CD4-positive, alpha-beta memory T cell (primary cell): Measurements from ENCODE around the gene SEC24C. TPM values are rescaled to one million over a fixed set of nuclear protein-coding genes. Genes with fewer than 3 reads are reported as not detected.

ENCODE experiments used
- CTCF ChIA-PET: fragments of 350-600 bp; sonication (Branson Sonifier 250); formaldehyde crosslinking; loops from one replicate; lab custom pipeline; 2021; ENCODE audit warnings: inconsistent platforms; ENCODE audit not compliant: partially characterized antibody; lab: Charles Lee
- POLR2A ChIA-PET: fragments of 350-600 bp; sonication (Branson Sonifier 250); formaldehyde crosslinking; loops from one replicate; lab custom pipeline; 2021; ENCODE audit not compliant: partially characterized antibody; lab: Charles Lee
- DNase-seq, 5 donors: peaks; one replicate each; pipeline versions ENCODE4 v3.0.0 to v3.0.0-alpha.2; 2020 to 2022; ENCODE audit warnings: mixed read lengths in 1 of 5
- H3K27ac ChIP-seq: one replicate; pipeline ENCODE4 v1.7.0; 2013; ENCODE audit warnings: low read depth, low read length
- H3K27me3 ChIP-seq: 2 replicates; pipeline ENCODE4 v1.7.0; 2013; ENCODE audit warnings: mild to moderate bottlenecking, low read length, moderate library complexity; ENCODE audit not compliant: insufficient read depth
- H3K36me3 ChIP-seq: 2 replicates; pipeline ENCODE4 v1.7.0; 2013; ENCODE audit warnings: mild to moderate bottlenecking, low read length, moderate library complexity; ENCODE audit not compliant: insufficient read depth
- H3K4me1 ChIP-seq: 2 replicates; pipeline ENCODE4 v1.7.0; 2013; ENCODE audit warnings: mild to moderate bottlenecking, low read length, moderate library complexity; ENCODE audit not compliant: insufficient read depth
- H3K4me3 ChIP-seq, 2 donors: one replicate each; pipeline ENCODE4 v1.7.0; 2013; ENCODE audit warnings: low read length in 2 of 2, mild to moderate bottlenecking in 1 of 2
- H3K9me3 ChIP-seq, 2 donors: one replicate each; pipeline ENCODE4 v1.7.0; 2013; ENCODE audit warnings: low read length in 2 of 2, control low read depth in 1 of 2; ENCODE audit not compliant: control insufficient read depth in 1 of 2
- H3K27ac Mint-ChIP-seq, 7 donors: one replicate each; pipeline ENCODE4 v1.8.0; 2020 to 2021; ENCODE audit warnings: mixed read lengths in 7 of 7, mild to moderate bottlenecking in 6 of 7, inconsistent platforms in 3 of 7, moderate library complexity in 3 of 7
- H3K27me3 Mint-ChIP-seq, 2 donors: one replicate each; pipeline ENCODE4 v1.8.0; 2020 to 2021; ENCODE audit warnings: mixed read lengths in 2 of 2
- H3K36me3 Mint-ChIP-seq, 2 donors: one replicate each; pipeline ENCODE4 v1.8.0; 2020 to 2021; ENCODE audit warnings: mixed read lengths in 2 of 2, inconsistent platforms in 1 of 2, mild to moderate bottlenecking in 1 of 2
- H3K4me1 Mint-ChIP-seq, 4 donors: one replicate each; pipeline ENCODE4 v1.8.0; 2020 to 2021; ENCODE audit warnings: mixed read lengths in 4 of 4, mild to moderate bottlenecking in 1 of 4
- H3K4me3 Mint-ChIP-seq, 8 donors: one replicate each; pipeline ENCODE4 v1.8.0; 2020 to 2021; ENCODE audit warnings: mixed read lengths in 8 of 8, mild to moderate bottlenecking in 7 of 8, moderate library complexity in 6 of 8, inconsistent platforms in 3 of 8
- H3K9me3 Mint-ChIP-seq, 8 donors: one replicate each; pipeline ENCODE4 v1.8.0; 2020 to 2021; ENCODE audit warnings: mixed read lengths in 8 of 8, mild to moderate bottlenecking in 5 of 8, inconsistent platforms in 3 of 8, moderate library complexity in 1 of 8
- intact Hi-C: fragments of 100-400 bp; cut with micrococcal nuclease; formaldehyde crosslinking; loops from one replicate; pipeline ENCODE4 v1.15.1; 2023
- polyA plus RNA-seq, 2 donors: library from polyadenylated mRNA; unstranded; fragments of 300-500 nt; fragmentation: Illumina TruSeq; gene quantifications; one replicate each; pipeline ENCODE4 v1.2.3, GENCODE V29; 2021
- total RNA-seq, 2 experiments: library from RNA; stranded (reverse); gene quantifications; one replicate each; pipeline ENCODE4 v1.2.3, GENCODE V29; 2021

Gene SEC24C
- total and polyA plus RNA-seq, 4 experiments from 2014 or later: 32.5 to 127 (median 97.5) TPM

DNA sequence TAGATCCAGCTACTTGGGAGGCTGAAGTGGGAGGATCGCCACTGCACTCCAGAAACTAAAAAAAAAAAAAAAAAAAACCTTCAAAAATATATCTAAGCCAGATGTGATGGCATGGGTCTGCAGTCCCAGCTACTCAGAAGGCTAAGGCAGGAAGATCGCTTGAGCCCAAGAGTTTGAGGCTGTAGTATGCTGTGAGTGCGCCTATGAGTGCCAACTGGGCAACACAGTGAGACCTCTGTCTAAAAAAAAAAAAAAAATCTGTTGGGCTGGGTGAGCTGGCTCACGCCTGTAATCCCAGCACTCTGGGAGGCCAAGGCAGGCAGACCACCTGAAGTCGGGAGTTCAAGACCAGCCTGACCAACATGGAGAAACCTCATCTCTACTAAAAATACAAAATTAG lies 34.8 kb downstream of the SEC24C start:
- H3K4me3 ChIP-seq: no peak overlapping the region
- H3K27ac ChIP-seq: no peak overlapping the region
- Mint-ChIP-seq H3K4me1 (peaks cover 43 to 68% (median 54%) of the 10 kb centered on the region in 4 donors), H3K9me3 (peaks cover 0 to 2% (median 0%) of the 10 kb centered on the region in 8 donors), H3K27me3 (no peaks in the 10 kb centered on the region), H3K36me3 (peaks cover 18 to 37% of the 10 kb centered on the region in 2 donors), H3K27ac (peak overlapping the region in 1 of 7 donors; percentile 76), H3K4me3 (no peak overlapping the region)
- intact Hi-C loops: loop anchor here (10.0 kb wide), 1 partner anchor 284 kb away; the partner anchor contains the start of gene PPP3CB
- H3K27me3 ChIP-seq: no peaks in the 10 kb centered on the region
- DNase-seq: no peak
- ChIA-PET CTCF (interaction anchor here (0.6 to 8.0 kb wide), 2 partner anchors 10 to 684 kb away, joined by 3 to 101 read pairs; a partner anchor contains a TSS), POLR2A (interaction anchor here (0.6 to 4.7 kb wide), 5 partner anchors 10 to 322 kb away, joined by 3 to 31 read pairs (median 6); no protein-coding TSS in a partner anchor)
- H3K9me3 ChIP-seq: no peaks in the 10 kb centered on the region
- H3K4me1 ChIP-seq: peaks cover 57% of the 10 kb centered on the region
- peaks cover 27% of the 10 kb centered on the region for H3K36me3 ChIP-seq

DNA sequence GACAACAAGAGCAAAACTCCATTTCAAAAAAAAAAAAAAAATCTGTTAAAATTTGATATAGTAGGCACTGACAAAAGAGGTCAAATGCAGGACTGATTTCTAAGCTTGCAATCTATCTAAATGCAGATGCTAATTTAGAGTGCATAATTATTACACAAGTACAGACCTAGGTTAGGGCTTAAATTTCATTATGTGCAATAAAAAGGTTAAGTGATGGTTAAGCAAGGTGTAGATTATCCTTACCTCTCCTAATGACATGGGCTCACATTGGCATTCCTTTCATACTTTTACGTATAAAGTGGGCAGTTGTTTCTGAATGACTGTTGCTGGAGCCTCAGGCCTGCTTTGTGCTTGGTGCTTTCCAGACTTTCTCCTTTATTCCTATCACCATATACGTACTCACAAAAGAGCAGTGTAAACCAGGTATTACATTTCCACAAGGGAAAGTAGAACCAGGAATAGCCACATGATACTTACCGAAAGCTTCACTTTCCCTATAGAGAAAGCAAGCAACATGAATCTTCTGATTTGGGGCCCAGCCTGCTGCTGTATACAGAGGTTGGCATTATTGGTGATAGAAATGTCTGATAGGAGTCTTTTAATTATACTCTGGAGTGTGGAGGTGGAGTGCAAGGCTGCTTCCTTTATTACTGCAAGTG lies 35.5 kb downstream of the SEC24C start:
- no peak overlapping the region for H3K27ac ChIP-seq
- Mint-ChIP-seq H3K9me3 (peaks cover 0 to 2% (median 0%) of the 10 kb centered on the region in 8 donors), H3K27ac (peak overlapping the region; percentile 25 to 97 (median 76)), H3K4me3 (peak overlapping the region; percentile 53 to 100 (median 69)), H3K27me3 (no peaks in the 10 kb centered on the region), H3K4me1 (peaks cover 37 to 64% (median 48%) of the 10 kb centered on the region in 4 donors), H3K36me3 (peaks cover 17 to 34% of the 10 kb centered on the region in 2 donors)
- H3K9me3 ChIP-seq: no peaks in the 10 kb centered on the region
- ChIA-PET CTCF (interaction anchor here (0.6 to 8.0 kb wide), 3 partner anchors 11 to 685 kb away, joined by 3 to 101 read pairs (median 3); a partner anchor contains a TSS), POLR2A (interaction anchor here (0.6 to 10.8 kb wide), 6 partner anchors 7 to 323 kb away, joined by 3 to 286 read pairs (median 6); a partner anchor contains a TSS)
- H3K27me3 ChIP-seq: no peaks in the 10 kb centered on the region
- H3K36me3 ChIP-seq: peaks cover 27% of the 10 kb centered on the region
- peaks cover 55% of the 10 kb centered on the region for H3K4me1 ChIP-seq
- intact Hi-C loops: loop anchor here (10.0 kb wide), 3 partner anchors 285 to 1455 kb away; partner anchors contain the start of genes COMTD1, KAT6B and PPP3CB
- no peak for DNase-seq
- no peak overlapping the region for H3K4me3 ChIP-seq

- peaks cover 22% of the 10 kb centered on the region for H3K36me3 ChIP-seq
- H3K27ac ChIP-seq: no peak overlapping the region
- no peaks in the 10 kb centered on the region for H3K27me3 ChIP-seq
- CTCF ChIA-PET: interaction anchor here (8.0 kb wide), 1 partner anchor 12 kb away, joined by 101 read pairs; a partner anchor contains a TSS
- peaks cover 15 to 36% of the 10 kb centered on the region in 2 donors for H3K36me3 Mint-ChIP-seq
- no peak overlapping the region for H3K4me3 ChIP-seq
- POLR2A ChIA-PET: interaction anchor here (0.8 to 10.8 kb wide), 7 partner anchors 8 to 99 kb away, joined by 3 to 286 read pairs (median 7); partner anchors contain the start of gene SEC24C
- H3K27me3 Mint-ChIP-seq: peaks cover 1 to 2% of the 10 kb centered on the region in 2 donors
- H3K4me3 Mint-ChIP-seq: peak overlapping the region; percentile 99 to 100 (median 100)
- no peaks in the 10 kb centered on the region for H3K9me3 ChIP-seq
- H3K9me3 Mint-ChIP-seq: peaks cover 0 to 4% (median 0%) of the 10 kb centered on the region in 8 donors
- intact Hi-C loops: loop anchor here (10.0 kb wide), 2 partner anchors 1044 to 1454 kb away; partner anchors contain the start of genes COMTD1 and KAT6B
- peak overlapping the region; percentile 25 to 99 (median 92) for H3K27ac Mint-ChIP-seq
- DNase-seq: no peak
- H3K4me1 ChIP-seq: peaks cover 53% of the 10 kb centered on the region
- H3K4me1 Mint-ChIP-seq: peaks cover 36 to 64% (median 46%) of the 10 kb centered on the region in 4 donors
Measured at GRCh38 chr10:73780301-73780700, 36.1 kb downstream of the SEC24C start.

- Histone ChIP-seq H3K27me3 (no peaks in the 10 kb centered on the region), H3K36me3 (peaks cover 17% of the 10 kb centered on the region), H3K9me3 (no peaks in the 10 kb centered on the region), H3K27ac (peak overlapping the region; percentile 90), H3K4me1 (peaks cover 46% of the 10 kb centered on the region), H3K4me3 (peak overlapping the region; percentile 34 to 90)
- Mint-ChIP-seq H3K4me1 (peaks cover 32 to 62% (median 43%) of the 10 kb centered on the region in 4 donors), H3K36me3 (peaks cover 8 to 34% of the 10 kb centered on the region in 2 donors), H3K4me3 (peak overlapping the region; percentile 99 to 100 (median 100)), H3K27me3 (peaks cover 2% of the 10 kb centered on the region in 2 donors), H3K27ac (peak overlapping the region; percentile 84 to 99 (median 98)), H3K9me3 (peaks cover 0 to 5% (median 0%) of the 10 kb centered on the region in 8 donors)
- ChIA-PET POLR2A (interaction anchor here (0.8 to 10.8 kb wide), 9 partner anchors 8 to 98 kb away, joined by 3 to 286 read pairs (median 8); partner anchors contain the start of genes CAMK2G and SEC24C), CTCF (interaction anchor here (1.0 to 8.0 kb wide), 4 partner anchors 8 to 99 kb away, joined by 3 to 101 read pairs (median 4); a partner anchor contains a TSS)
- DNase-seq: no peak
- intact Hi-C loops: loop anchor here (10.0 kb wide), 2 partner anchors 1044 to 1454 kb away; partner anchors contain the start of genes COMTD1 and KAT6B
Measured at GRCh38 chr10:73780966-73781365, 36.8 kb downstream of the SEC24C start.

DNA sequence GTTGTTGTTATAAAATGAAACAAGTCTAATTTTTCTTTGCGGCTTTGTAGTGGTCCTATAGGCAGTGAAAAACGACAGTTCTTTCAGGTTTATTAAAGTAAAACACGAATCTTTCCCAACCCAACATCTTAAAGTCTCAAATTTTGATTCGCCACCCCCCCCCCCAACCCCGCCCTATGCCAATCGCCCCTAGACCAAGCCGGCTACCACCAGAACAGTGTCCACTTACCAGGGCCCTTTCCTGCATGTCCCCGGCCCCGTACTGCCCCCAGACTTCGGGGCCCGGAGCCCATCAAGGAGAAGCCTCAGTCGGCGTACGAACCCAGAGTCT lies 37.3 kb downstream of the SEC24C start:
- Mint-ChIP-seq H3K4me1 (peaks cover 37 to 67% (median 48%) of the 10 kb centered on the region in 4 donors), H3K4me3 (peak overlapping the region; percentile 99 to 100 (median 100)), H3K27ac (peak overlapping the region; percentile 97 to 100 (median 99)), H3K27me3 (peaks cover 2% of the 10 kb centered on the region in 2 donors), H3K36me3 (peaks cover 8 to 39% of the 10 kb centered on the region in 2 donors), H3K9me3 (peaks cover 0 to 5% (median 0%) of the 10 kb centered on the region in 8 donors)
- Histone ChIP-seq H3K4me3 (peak overlapping the region; percentile 79 to 90), H3K27me3 (no peaks in the 10 kb centered on the region), H3K9me3 (no peaks in the 10 kb centered on the region), H3K27ac (peak overlapping the region; percentile 90), H3K36me3 (peaks cover 17% of the 10 kb centered on the region), H3K4me1 (peaks cover 51% of the 10 kb centered on the region)
- no peak for DNase-seq
- ChIA-PET POLR2A (interaction anchor here (0.9 to 10.8 kb wide), 11 partner anchors 8 to 370 kb away, joined by 3 to 286 read pairs (median 7); partner anchors contain the start of genes CAMK2G and SEC24C), CTCF (interaction anchor here (1.0 to 8.0 kb wide), 6 partner anchors 8 to 98 kb away, joined by 3 to 101 read pairs (median 4); a partner anchor contains a TSS)
- intact Hi-C loops: loop anchor here (10.0 kb wide), 2 partner anchors 1043 to 1453 kb away; partner anchors contain the start of genes COMTD1 and KAT6B

DNA sequence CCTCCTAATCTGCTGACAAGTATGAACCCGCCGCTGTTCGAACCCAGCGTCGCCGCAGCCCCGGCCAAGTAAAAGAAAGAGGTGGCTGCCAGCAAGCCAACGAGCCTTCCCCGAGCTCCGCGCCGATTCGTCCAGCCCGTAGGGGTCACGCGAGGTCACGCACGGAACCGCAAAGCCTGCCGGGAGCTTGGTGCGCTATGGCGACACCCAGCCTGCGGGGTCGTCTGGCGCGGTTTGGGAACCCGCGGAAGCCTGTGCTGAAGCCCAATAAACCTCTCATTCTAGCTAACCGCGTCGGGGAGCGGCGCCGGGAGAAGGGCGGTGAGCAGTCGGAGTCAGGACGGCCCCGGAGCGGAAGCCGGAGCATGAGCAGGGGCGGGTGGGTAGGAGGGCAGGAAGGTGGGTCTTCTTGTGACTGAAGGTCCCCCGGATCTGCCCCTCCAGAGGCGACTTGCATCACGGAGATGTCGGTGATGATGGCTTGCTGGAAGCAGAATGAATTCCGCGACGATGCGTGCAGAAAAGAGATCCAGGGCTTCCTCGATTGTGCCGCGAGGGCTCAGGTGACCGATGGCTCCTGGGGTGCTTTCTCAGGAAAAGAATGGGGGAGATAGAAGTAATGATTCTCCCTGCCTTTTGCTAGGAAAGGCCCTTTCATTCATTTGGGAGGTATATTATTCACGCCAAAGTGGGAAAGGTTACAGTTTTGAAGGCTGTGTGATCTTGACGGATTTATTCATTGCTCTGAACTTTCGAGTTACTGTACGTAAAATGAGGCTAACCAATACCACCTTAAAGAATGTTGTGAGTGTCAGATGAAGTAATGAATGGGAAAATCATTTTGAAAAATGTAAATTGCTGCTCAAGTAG lies 37.9 kb downstream of the SEC24C start, which contains the start of gene CHCHD1:
Gene CHCHD1, plus strand, starts transcription at position 170 of the 870 bp plus-strand sequence. Its CDS starts 28 bp downstream, at position 198.
- DNase-seq: peak; percentile 85 to 92 (median 87)
- Mint-ChIP-seq H3K9me3 (peaks cover 0 to 5% (median 0%) of the 10 kb centered on the region in 8 donors), H3K27me3 (peaks cover 2% of the 10 kb centered on the region in 2 donors), H3K27ac (peak within 1 kb of the TSS; percentile 97 to 100 (median 99)), H3K4me1 (peaks cover 37 to 67% (median 50%) of the 10 kb centered on the region in 4 donors), H3K36me3 (peaks cover 5 to 38% of the 10 kb centered on the region in 2 donors), H3K4me3 (peak within 1 kb of the TSS; percentile 99 to 100 (median 100))
- peak within 1 kb of the TSS; percentile 79 to 90 for H3K4me3 ChIP-seq
- H3K4me1 ChIP-seq: peaks cover 52% of the 10 kb centered on the region
- intact Hi-C loops: loop anchor here (10.0 kb wide), 2 partner anchors 1043 to 1453 kb away; partner anchors contain the start of genes COMTD1 and KAT6B
- H3K9me3 ChIP-seq: no peaks in the 10 kb centered on the region
- ChIA-PET POLR2A (interaction anchor here (0.9 to 10.8 kb wide), 11 partner anchors 10 to 369 kb away, joined by 3 to 286 read pairs (median 7); partner anchors contain the start of genes CAMK2G and SEC24C), CTCF (interaction anchor here (1.0 to 8.0 kb wide), 7 partner anchors 7 to 98 kb away, joined by 3 to 101 read pairs (median 4); a partner anchor contains a TSS)
- no peaks in the 10 kb centered on the region for H3K27me3 ChIP-seq
- H3K36me3 ChIP-seq: peaks cover 14% of the 10 kb centered on the region
- H3K27ac ChIP-seq: peak within 1 kb of the TSS; percentile 90
